Right cardiac atrium (tissue), 5 donors: ENCODE results near the gene GADL1. TPM values are rescaled to one million over a fixed set of nuclear protein-coding genes. Genes with fewer than 3 reads are reported as not detected.

ENCODE experiments used
- ATAC-seq, 2 donors: fragments of 200-7000 bp; cut with Tn5 transposase; one replicate each; pipeline versions ENCODE4 v1.8.0 to v1.9.1; 2020; ENCODE audit warnings: moderate library complexity in 2 of 2, mild to moderate bottlenecking in 1 of 2
- DNase-seq, 3 donors: peaks; one replicate each; pipeline ENCODE4 v3.0.0-alpha.2; 2020
- H3K27ac ChIP-seq: one replicate; pipeline ENCODE4 v1.5.1; 2013; ENCODE audit warnings: mild to moderate bottlenecking, low read length, control low read depth, moderate library complexity
- H3K27me3 ChIP-seq: one replicate; pipeline ENCODE4 v1.6.1; 2013; ENCODE audit not compliant: control insufficient read depth, insufficient read depth
- H3K4me1 ChIP-seq: one replicate; pipeline ENCODE4 v1.6.1; 2013; ENCODE audit warnings: low read length; ENCODE audit not compliant: control insufficient read depth, insufficient read depth
- H3K4me3 ChIP-seq: one replicate; pipeline ENCODE4 v1.5.1; 2013; ENCODE audit warnings: low read length, control low read depth
- H3K9me3 ChIP-seq: one replicate; pipeline ENCODE4 v1.6.1; 2013; ENCODE audit warnings: low read length; ENCODE audit not compliant: control insufficient read depth
- WGBS: extraction: QIAGEN DNeasy Blood & Tissue Kit; methylation state at CpG from one replicate; pipeline ENCODE4 v1.1.7; 2013; 5-methylcytosine and 5-hydroxymethylcytosine counted together
- intact Hi-C, 4 donors: fragments of 100-400 bp; cut with DNase I; formaldehyde crosslinking; loops; one replicate each; pipeline versions ENCODE4 v1.11.0 to v1.14.0; 2022 to 2023
- polyA plus RNA-seq: library from polyadenylated mRNA; stranded (reverse); fragments of 200-250 nt; gene quantifications from one replicate; pipeline ENCODE4 v1.2.3, GENCODE V29; 2013
- total RNA-seq, 4 donors: library from RNA; stranded (reverse); fragmentation: NEBNext Ultra II Directional; extraction: Animal tissue kit (Norgen Biotek cat#: 25700); gene quantifications; one replicate each; pipeline ENCODE4 v1.2.1, GENCODE V29; 2021
- donor health status: healthy with polysubstance abuse.
- donor health status: DM: no; HTN: yes; CAD: no.
- donor health status: DM: no; HTN: no; CAD: no.
- donor health status: DM: no; HTN: yes; CAD: no; lungs with severe emphysema.
- donor health status: DM: yes; HTN: yes; CAD: no.

The GADL1 gene
- total and polyA plus RNA-seq, 5 donors: not detected

DNA sequence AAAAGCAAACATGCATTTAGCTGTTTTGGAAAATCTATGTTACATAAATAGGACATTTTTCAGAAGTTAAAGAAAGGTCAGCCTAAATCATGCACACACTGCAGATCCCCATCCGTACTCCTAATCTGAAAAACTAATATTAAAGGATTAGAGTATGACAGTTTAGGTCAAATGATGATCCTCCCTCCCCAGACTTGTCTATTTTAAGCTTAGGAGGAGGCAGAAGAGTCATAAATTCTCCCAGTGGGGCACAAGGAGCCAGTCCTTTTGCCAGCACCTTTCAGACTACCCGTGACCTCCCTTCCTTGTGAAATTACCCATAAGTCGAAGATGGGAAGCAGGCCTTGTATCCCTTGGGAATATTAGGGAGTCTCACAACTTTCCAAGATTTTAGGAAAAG lies 210.1 kb downstream of the GADL1 start:
- Histone ChIP-seq H3K27me3 (no peaks in the 10 kb centered on the region), H3K4me3 (no peak overlapping the region), H3K9me3 (no peaks in the 10 kb centered on the region), H3K27ac (peak overlapping the region; percentile 66), H3K4me1 (peaks cover 44% of the 10 kb centered on the region)
- DNase-seq (no peak), ATAC-seq (no peak)
- 44% methylated on average over 3 of the region's 3 CpGs for WGBS
- intact Hi-C loops: loop anchor here (10.0 kb wide), 4 partner anchors 70 to 180 kb away; partner anchors contain the start of gene TGFBR2 (in 1 of the 4)

GRCh38 chr3:30683769-30684168 lies 210.7 kb downstream of the GADL1 start:
- peaks cover 38% of the 10 kb centered on the region for H3K4me1 ChIP-seq
- H3K4me3 ChIP-seq: no peak overlapping the region
- no peak overlapping the region for H3K27ac ChIP-seq
- WGBS: 85% methylated on average over 3 of the region's 3 CpGs
- DNase-seq (no peak), ATAC-seq (no peak)
- intact Hi-C loops: loop anchor here (10.0 kb wide), 4 partner anchors 69 to 179 kb away; partner anchors contain the start of gene TGFBR2 (in 1 of the 4)
- H3K27me3 ChIP-seq: no peaks in the 10 kb centered on the region
- H3K9me3 ChIP-seq: no peaks in the 10 kb centered on the region

GRCh38 chr3:30682434-30683155 lies 211.9 kb downstream of the GADL1 start:
- H3K4me1 ChIP-seq: peaks cover 33% of the 10 kb centered on the region
- H3K4me3 ChIP-seq: no peak overlapping the region
- H3K27me3 ChIP-seq: no peaks in the 10 kb centered on the region
- peak overlapping the region; percentile 67 for H3K27ac ChIP-seq
- peak in 1 of 2 donors; percentile 12 for ATAC-seq
- no peaks in the 10 kb centered on the region for H3K9me3 ChIP-seq
- WGBS: 72% methylated on average over 1 of the region's 1 CpG
- intact Hi-C loops: loop anchor here (10.0 kb wide), 4 partner anchors 68 to 178 kb away; partner anchors contain the start of gene TGFBR2 (in 1 of the 4)
- DNase-seq: no peak

DNA sequence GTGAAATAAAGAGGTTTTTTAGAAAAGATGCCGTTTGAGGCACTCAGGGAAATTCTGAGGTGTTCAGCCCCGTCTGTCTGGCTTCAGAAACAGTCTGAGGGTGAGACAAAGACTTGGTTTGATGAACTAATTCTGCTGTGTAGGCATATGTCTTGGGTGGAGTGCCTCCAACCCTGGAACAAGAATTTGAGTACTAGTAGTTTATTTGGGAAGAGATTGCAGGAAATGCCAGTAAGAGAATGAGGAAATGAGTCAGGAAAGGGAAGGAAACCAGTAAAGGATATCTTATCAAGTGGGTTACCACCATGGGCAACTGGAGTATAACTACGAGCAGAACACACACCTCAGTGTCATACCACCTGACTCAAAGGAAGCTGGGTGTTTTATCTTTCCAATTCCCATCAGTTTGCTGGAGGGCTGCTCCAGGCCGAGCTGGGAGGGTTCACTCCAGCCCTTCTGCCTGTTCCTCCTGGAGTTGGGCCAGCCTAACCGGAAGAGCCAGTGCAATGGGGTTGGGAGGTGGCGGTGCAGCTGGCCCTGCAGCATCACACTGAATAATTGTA lies 212.7 kb downstream of the GADL1 start:
- no peaks in the 10 kb centered on the region for H3K27me3 ChIP-seq
- no peaks in the 10 kb centered on the region for H3K9me3 ChIP-seq
- peaks cover 33% of the 10 kb centered on the region for H3K4me1 ChIP-seq
- intact Hi-C loops: loop anchor here (10.0 kb wide), 4 partner anchors 67 to 177 kb away; partner anchors contain the start of gene TGFBR2 (in 1 of the 4)
- H3K27ac ChIP-seq: peak overlapping the region; percentile 93
- WGBS: 21% methylated on average over 6 of the region's 6 CpGs
- no peak overlapping the region for H3K4me3 ChIP-seq
- ATAC-seq (peak; percentile 80 to 93), DNase-seq (peak; percentile 74 to 87 (median 84))

GRCh38 chr3:30680789-30681648 lies 213.4 kb downstream of the GADL1 start:
- ATAC-seq (peak; percentile 38 to 72), DNase-seq (peak; percentile 47 to 81 (median 76))
- Histone ChIP-seq H3K27ac (peak overlapping the region; percentile 93), H3K4me1 (peaks cover 33% of the 10 kb centered on the region), H3K9me3 (no peaks in the 10 kb centered on the region), H3K4me3 (no peak overlapping the region), H3K27me3 (no peaks in the 10 kb centered on the region)
- 51% methylated on average over 18 of the region's 18 CpGs for WGBS
- intact Hi-C loops: loop anchor here (10.0 kb wide), 4 partner anchors 66 to 176 kb away; partner anchors contain the start of gene TGFBR2 (in 1 of the 4)

- ATAC-seq (no peak), DNase-seq (no peak)
- H3K4me1 ChIP-seq: peaks cover 25% of the 10 kb centered on the region
- no peak overlapping the region for H3K4me3 ChIP-seq
- H3K27me3 ChIP-seq: no peaks in the 10 kb centered on the region
- intact Hi-C loops: no loop called here
- H3K9me3 ChIP-seq: no peaks in the 10 kb centered on the region
- H3K27ac ChIP-seq: no peak overlapping the region
Measured at GRCh38 chr3:30679045-30679444, 215.4 kb downstream of the GADL1 start.

DNA sequence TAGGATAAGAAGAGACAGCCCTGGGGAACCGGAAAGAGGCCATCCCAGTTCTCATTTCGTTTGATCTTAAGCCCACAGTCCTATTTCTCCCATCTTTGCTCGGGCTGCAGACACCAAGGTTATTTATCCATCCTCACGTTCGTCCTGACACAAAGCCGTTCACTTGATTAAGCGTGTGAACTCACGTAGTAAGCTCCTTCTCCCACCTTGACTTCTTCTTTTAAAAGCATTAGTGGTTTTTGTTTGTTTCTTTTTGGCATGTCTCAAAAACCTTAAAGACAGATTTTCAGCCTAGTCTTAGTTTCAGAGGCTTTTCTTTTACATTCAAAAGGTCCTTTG lies 217.1 kb downstream of the GADL1 start:
- H3K27ac ChIP-seq: no peak overlapping the region
- H3K4me3 ChIP-seq: no peak overlapping the region
- ATAC-seq (no peak), DNase-seq (no peak)
- H3K4me1 ChIP-seq: peaks cover 17% of the 10 kb centered on the region
- whole genome bisulfite sequencing: 84% methylated on average over 8 of the region's 8 CpGs
- H3K27me3 ChIP-seq: no peaks in the 10 kb centered on the region
- intact Hi-C loops: no loop called here
- H3K9me3 ChIP-seq: no peaks in the 10 kb centered on the region

DNA sequence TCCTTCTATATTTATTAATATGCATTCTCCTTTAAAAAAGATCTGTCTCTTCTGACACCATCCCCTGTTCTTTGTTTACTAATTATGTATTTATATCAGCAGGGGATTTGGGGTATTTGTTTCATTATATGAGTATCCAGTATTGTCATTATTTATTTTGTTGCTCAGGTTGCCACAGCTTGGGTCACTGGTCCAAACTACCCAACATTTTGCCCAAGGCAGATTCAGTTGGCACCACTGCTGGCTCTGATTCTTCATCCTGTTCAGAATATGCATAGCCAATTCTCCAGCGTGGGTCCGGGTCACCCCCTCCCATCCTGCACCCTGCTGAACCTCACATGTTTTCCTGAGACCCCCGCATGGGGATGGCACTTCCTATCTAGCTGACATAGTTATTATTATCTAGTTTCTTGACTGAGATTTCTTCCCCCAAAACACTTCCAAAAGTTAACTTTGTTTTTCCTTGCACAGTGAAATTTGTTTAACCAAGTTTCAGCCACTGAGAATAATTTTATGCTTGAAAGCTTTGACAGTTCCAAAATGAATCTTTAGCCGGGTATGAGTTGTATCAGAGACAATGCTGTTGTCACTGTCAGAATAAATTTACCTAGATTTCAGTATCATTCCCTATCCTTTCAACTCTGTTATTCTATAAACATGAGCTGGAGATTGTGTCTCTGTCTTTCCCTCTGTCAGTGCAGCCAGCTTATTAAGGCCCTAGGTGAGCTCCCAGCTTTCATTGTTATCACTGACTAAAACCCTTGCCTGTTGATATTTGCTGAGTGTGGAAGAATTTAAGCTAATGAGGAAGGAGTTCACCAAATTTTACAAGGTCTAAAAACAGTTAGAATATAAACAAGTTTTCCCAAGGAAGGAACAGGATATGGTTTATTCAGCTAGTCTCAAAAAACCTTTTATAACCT lies 217.8 kb downstream of the GADL1 start:
- DNase-seq: no peak
- 71% methylated on average over 4 of the region's 4 CpGs for WGBS
- no peaks in the 10 kb centered on the region for H3K27me3 ChIP-seq
- intact Hi-C loops: no loop called here
- H3K4me1 ChIP-seq: peaks cover 17% of the 10 kb centered on the region
- H3K4me3 ChIP-seq: no peak overlapping the region
- no peaks in the 10 kb centered on the region for H3K9me3 ChIP-seq
- no peak overlapping the region for H3K27ac ChIP-seq
- ATAC-seq: no peak
